HG03095 (cell line): ENCODE results near the gene CDIP1.

Source experiments
- ATAC-seq: cut with Tn5 transposase; IDR thresholded peaks from one replicate; pipeline ENCODE4 v1.9.1; 2021; ENCODE audit warnings: moderate library complexity; ENCODE audit not compliant: unreplicated experiment

CDIP1 gene

DNA sequence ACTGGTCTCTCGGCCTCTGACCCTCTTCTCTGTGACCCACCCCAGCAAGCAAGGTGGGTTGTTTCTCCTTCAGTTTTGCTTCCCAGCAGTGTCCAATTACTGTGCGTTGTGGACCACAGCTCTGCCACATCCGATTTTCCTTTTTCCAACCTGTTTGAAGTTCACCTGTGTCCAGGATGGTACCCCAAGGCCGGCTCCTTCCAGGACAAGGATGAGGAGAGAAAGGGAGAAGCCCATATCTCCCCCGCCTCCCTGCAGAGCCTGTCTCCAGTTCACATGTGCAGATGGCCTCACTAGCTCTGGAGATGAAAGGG, 77.7 kb downstream of the CDIP1 start:
- no peak for ATAC-seq
